Activated naive CD8-positive, alpha-beta T cell treated with anti-CD3 and anti-CD28 coated beads, Interleukin-2, amount 50 U/mL, for 24 hours (primary cell): Measurements from ENCODE around the gene PHC2.

ENCODE experiments used
- ATAC-seq: fragments of 150-1000 bp; cut with Tn5 transposase; one replicate; pipeline ENCODE4 v1.10.0; 2021
- DNase-seq: peaks from one replicate; pipeline ENCODE4 v3.0.0; 2021
- H3K27ac Mint-ChIP-seq: one replicate; pipeline ENCODE4 v1.8.0; 2021; ENCODE audit warnings: mild to moderate bottlenecking, mixed read lengths
- H3K27me3 Mint-ChIP-seq: one replicate; pipeline ENCODE4 v1.8.0; 2021; ENCODE audit warnings: mixed read lengths
- H3K36me3 Mint-ChIP-seq: one replicate; pipeline ENCODE4 v1.8.0; 2021; ENCODE audit warnings: low read depth, mixed read lengths
- H3K4me1 Mint-ChIP-seq: one replicate; pipeline ENCODE4 v1.8.0; 2021; ENCODE audit warnings: mixed read lengths
- H3K4me3 Mint-ChIP-seq: one replicate; pipeline ENCODE4 v1.8.0; 2021; ENCODE audit warnings: mild to moderate bottlenecking, moderate library complexity, mixed read lengths
- H3K9me3 Mint-ChIP-seq: one replicate; pipeline ENCODE4 v1.8.0; 2021; ENCODE audit warnings: mixed read lengths

The PHC2 gene

DNA sequence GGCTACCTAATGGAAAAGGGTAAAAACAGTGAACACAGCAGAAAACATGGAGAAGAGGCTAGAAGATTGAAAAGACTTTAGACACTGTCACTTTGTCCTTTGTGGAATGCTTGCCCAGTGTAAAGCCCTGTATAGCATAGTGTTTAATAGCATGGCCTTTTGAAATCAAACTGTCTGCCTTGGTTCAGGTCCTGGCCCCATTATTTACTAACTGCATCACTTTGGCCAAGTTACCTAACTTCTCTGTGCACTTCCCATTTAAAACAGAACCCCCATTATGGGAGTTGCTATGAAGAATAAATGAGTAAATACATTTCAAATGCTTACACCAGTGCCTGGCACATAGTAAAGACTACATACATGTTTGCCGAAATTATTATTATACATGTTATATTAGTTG lies 12.1 kb downstream of the PHC2 start:
- peaks cover 21% of the 10 kb centered on the region for H3K27me3 Mint-ChIP-seq
- peaks cover 10% of the 10 kb centered on the region for H3K9me3 Mint-ChIP-seq
- no peaks in the 10 kb centered on the region for H3K4me1 Mint-ChIP-seq
- ATAC-seq (no peak), DNase-seq (no peak)
- H3K36me3 Mint-ChIP-seq: peaks cover 7% of the 10 kb centered on the region
- H3K27ac Mint-ChIP-seq: no peak overlapping the region
- H3K4me3 Mint-ChIP-seq: no peak overlapping the region

GRCh38 chr1:33414879-33415278 lies 16.0 kb downstream of the PHC2 start:
- H3K27me3 Mint-ChIP-seq: peaks cover 11% of the 10 kb centered on the region
- no peak for ATAC-seq
- peaks cover 7% of the 10 kb centered on the region for H3K36me3 Mint-ChIP-seq
- no peak for DNase-seq
- peaks cover 10% of the 10 kb centered on the region for H3K9me3 Mint-ChIP-seq
- no peaks in the 10 kb centered on the region for H3K4me1 Mint-ChIP-seq
- no peak overlapping the region for H3K27ac Mint-ChIP-seq
- no peak overlapping the region for H3K4me3 Mint-ChIP-seq

DNA sequence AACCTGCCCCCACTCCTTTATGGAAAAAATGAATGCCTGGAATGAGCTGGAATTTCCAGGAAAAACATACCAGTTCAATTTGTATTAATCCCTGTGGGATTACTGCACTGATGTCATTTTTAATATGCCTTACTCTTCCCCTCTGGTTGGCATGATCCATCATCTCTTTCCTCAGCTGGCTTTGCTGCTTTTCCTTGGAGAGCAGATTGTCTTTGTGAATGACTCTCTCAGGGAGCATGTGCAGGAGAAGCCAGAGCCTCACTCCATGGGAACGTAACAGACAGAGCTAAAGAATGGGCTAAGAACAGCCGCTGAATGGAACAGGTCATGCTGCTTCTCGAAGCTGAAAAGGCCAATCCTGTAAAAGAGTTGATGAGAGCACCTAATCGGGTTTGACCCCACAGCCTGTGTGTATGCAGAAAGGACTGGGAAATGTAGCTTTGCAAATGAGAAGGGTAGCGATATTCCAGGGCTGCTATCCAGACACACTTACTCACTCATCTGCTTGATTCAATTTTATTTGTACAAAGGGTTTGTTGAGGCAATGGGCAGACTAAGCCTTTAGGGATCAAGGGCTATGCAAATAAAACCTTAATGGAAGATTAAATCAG lies 20.7 kb downstream of the PHC2 start:
- no peak for DNase-seq
- no peaks in the 10 kb centered on the region for H3K9me3 Mint-ChIP-seq

DNA sequence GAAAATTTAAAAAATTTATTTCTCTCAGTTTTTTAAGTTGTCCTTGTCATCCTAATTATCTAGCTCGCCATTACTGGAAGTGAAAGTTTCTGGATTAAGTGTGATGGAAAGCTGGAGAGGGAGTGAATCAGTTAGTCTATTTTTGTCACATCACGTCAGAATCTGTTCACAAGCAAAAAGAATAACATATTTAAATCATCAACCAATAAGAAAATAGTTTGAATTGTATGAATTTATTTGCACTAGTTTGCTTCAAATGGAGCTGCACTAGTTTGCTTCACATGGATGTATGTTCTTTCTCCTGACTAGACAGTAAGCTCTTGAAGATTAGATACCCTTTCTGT lies 22.8 kb downstream of the PHC2 start:
- DNase-seq: no peak
- Mint-ChIP-seq H3K4me3 (no peak overlapping the region), H3K36me3 (no peaks in the 10 kb centered on the region), H3K4me1 (no peaks in the 10 kb centered on the region), H3K27ac (no peak overlapping the region), H3K27me3 (peaks cover 5% of the 10 kb centered on the region), H3K9me3 (no peaks in the 10 kb centered on the region)
- no peak for ATAC-seq

More for the DNA sequence above, 20.7 kb downstream of the PHC2 start:
- H3K36me3 Mint-ChIP-seq: no peaks in the 10 kb centered on the region
- H3K27me3 Mint-ChIP-seq: peaks cover 5% of the 10 kb centered on the region
- ATAC-seq: no peak
- no peak overlapping the region for H3K4me3 Mint-ChIP-seq
- H3K4me1 Mint-ChIP-seq: no peaks in the 10 kb centered on the region
- no peak overlapping the region for H3K27ac Mint-ChIP-seq

DNA sequence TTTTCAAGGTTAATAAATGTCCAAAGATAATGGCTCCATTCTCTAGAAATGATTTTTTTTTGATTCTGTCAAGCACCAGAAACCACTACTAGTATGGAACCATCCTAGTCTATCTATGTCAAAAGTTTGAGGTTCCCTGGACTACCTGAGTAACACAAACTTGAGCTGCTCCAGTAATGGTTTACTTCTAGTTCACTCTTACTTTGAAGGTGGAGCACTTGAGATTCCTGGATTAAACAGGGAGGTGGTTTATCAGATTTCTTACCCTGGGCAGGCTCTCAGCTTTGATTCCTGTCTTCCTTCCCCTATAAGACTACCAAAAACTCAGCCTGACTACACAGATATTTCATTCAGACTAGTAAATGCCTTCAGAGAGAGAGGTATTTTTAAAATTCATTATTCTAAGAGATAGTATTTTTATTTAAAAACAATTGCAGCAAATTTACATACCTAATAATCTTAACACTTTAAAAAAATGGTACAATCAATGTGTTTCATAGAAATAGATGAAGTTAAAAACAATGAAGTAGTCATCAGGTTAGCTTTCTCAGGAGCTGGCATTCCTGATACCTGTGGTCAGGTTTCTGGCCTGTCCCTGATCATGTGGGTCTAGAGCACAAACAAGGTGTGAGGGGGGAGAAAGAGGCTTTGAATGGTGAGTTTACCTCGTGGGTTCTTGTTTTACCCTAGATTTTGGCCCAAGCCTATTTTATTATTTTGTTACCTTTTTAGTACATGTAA lies 23.4 kb downstream of the PHC2 start:
- Mint-ChIP-seq H3K4me3 (no peak overlapping the region), H3K27ac (no peak overlapping the region), H3K4me1 (no peaks in the 10 kb centered on the region), H3K36me3 (no peaks in the 10 kb centered on the region), H3K27me3 (peaks cover 5% of the 10 kb centered on the region), H3K9me3 (no peaks in the 10 kb centered on the region)
- DNase-seq: no peak
- no peak for ATAC-seq

GRCh38 chr1:33402206-33402605 lies 28.7 kb downstream of the PHC2 start:
- H3K9me3 Mint-ChIP-seq: no peaks in the 10 kb centered on the region
- H3K4me1 Mint-ChIP-seq: no peaks in the 10 kb centered on the region
- no peak overlapping the region for H3K27ac Mint-ChIP-seq
- no peaks in the 10 kb centered on the region for H3K36me3 Mint-ChIP-seq
- H3K4me3 Mint-ChIP-seq: no peak overlapping the region
- no peak for ATAC-seq
- no peak for DNase-seq
- H3K27me3 Mint-ChIP-seq: peaks cover 8% of the 10 kb centered on the region

GRCh38 chr1:33401471-33401870 lies 29.4 kb downstream of the PHC2 start:
- H3K27ac Mint-ChIP-seq: no peak overlapping the region
- ATAC-seq: no peak
- DNase-seq: no peak
- H3K4me1 Mint-ChIP-seq: no peaks in the 10 kb centered on the region
- H3K27me3 Mint-ChIP-seq: peaks cover 4% of the 10 kb centered on the region
- H3K36me3 Mint-ChIP-seq: no peaks in the 10 kb centered on the region
- no peak overlapping the region for H3K4me3 Mint-ChIP-seq
- no peaks in the 10 kb centered on the region for H3K9me3 Mint-ChIP-seq

GRCh38 chr1:33400153-33400911 lies 30.6 kb downstream of the PHC2 start:
- no peaks in the 10 kb centered on the region for H3K36me3 Mint-ChIP-seq
- H3K27me3 Mint-ChIP-seq: peaks cover 4% of the 10 kb centered on the region
- H3K9me3 Mint-ChIP-seq: no peaks in the 10 kb centered on the region
- H3K4me3 Mint-ChIP-seq: no peak overlapping the region
- no peak for ATAC-seq
- DNase-seq: no peak
- H3K27ac Mint-ChIP-seq: no peak overlapping the region
- H3K4me1 Mint-ChIP-seq: no peaks in the 10 kb centered on the region

GRCh38 chr1:33399375-33399774 lies 31.5 kb downstream of the PHC2 start:
- H3K27ac Mint-ChIP-seq: no peak overlapping the region
- H3K4me3 Mint-ChIP-seq: no peak overlapping the region
- peaks cover 4% of the 10 kb centered on the region for H3K27me3 Mint-ChIP-seq
- ATAC-seq (no peak), DNase-seq (no peak)
- no peaks in the 10 kb centered on the region for H3K36me3 Mint-ChIP-seq
- H3K4me1 Mint-ChIP-seq: no peaks in the 10 kb centered on the region
- H3K9me3 Mint-ChIP-seq: no peaks in the 10 kb centered on the region

- no peaks in the 10 kb centered on the region for H3K4me1 Mint-ChIP-seq
- no peaks in the 10 kb centered on the region for H3K36me3 Mint-ChIP-seq
- H3K27ac Mint-ChIP-seq: no peak overlapping the region
- no peak for DNase-seq
- H3K4me3 Mint-ChIP-seq: no peak overlapping the region
- peaks cover 9% of the 10 kb centered on the region for H3K27me3 Mint-ChIP-seq
- no peaks in the 10 kb centered on the region for H3K9me3 Mint-ChIP-seq
- ATAC-seq: no peak
Measured at GRCh38 chr1:33397994-33398393, 32.9 kb downstream of the PHC2 start.

GRCh38 chr1:33397125-33397506 lies 33.8 kb downstream of the PHC2 start:
- H3K4me1 Mint-ChIP-seq: no peaks in the 10 kb centered on the region
- H3K4me3 Mint-ChIP-seq: no peak overlapping the region
- DNase-seq: no peak
- H3K27me3 Mint-ChIP-seq: peaks cover 9% of the 10 kb centered on the region
- no peaks in the 10 kb centered on the region for H3K36me3 Mint-ChIP-seq
- ATAC-seq: no peak
- H3K27ac Mint-ChIP-seq: no peak overlapping the region
- no peaks in the 10 kb centered on the region for H3K9me3 Mint-ChIP-seq

DNA sequence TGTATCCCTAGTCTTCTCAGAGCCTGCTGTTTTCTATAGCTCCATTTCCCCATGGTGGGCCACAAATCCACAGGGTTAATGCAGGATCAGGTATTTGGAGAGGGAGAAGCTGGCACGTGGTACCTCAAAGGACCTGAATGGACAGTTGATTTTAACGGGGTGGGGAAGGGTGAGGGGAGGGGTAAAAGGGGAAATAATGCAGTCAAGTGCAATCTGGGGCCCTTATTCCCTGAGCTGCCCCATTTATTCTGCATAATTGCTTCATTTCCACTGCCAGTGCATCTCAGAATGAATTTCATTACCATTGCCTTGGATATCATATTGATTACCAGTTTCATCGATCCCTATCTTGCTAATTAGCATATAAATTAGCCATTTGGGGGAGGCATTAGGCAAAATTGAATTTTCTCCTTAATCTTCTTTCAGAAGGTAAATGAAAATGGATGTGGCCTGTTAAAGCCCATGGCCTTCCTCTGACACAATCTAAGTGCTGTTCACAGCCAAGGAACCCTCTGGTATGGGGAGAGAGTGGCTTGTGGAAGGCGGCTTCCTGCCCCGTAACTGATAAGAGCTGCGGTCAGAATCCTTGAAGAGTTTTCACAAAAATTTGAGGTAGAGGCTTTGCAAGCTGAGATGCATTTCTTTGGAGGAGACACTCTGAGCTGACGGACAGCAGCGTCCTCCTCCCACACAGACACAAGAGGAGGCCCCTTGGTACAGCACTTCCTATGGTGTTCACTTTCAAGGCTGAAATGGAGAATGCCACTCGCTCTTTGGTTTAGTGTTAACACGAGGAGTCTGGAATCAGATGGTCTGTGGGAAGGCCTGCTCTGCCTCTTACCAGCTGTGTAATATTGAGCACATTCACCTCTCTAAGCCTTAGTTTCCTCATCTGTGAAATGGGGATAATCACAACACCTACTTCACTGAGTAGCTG lies 34.4 kb downstream of the PHC2 start:
- Mint-ChIP-seq H3K36me3 (no peaks in the 10 kb centered on the region), H3K27me3 (peaks cover 9% of the 10 kb centered on the region), H3K9me3 (no peaks in the 10 kb centered on the region), H3K4me1 (no peaks in the 10 kb centered on the region), H3K27ac (no peak overlapping the region), H3K4me3 (no peak overlapping the region)
- ATAC-seq (no peak), DNase-seq (no peak)

GRCh38 chr1:33394770-33395169 lies 36.1 kb downstream of the PHC2 start:
- Mint-ChIP-seq H3K27ac (no peak overlapping the region), H3K4me3 (no peak overlapping the region), H3K27me3 (peaks cover 9% of the 10 kb centered on the region), H3K36me3 (no peaks in the 10 kb centered on the region), H3K4me1 (no peaks in the 10 kb centered on the region), H3K9me3 (no peaks in the 10 kb centered on the region)
- DNase-seq (no peak), ATAC-seq (no peak)

GRCh38 chr1:33393991-33394390 lies 36.9 kb downstream of the PHC2 start:
- H3K36me3 Mint-ChIP-seq: no peaks in the 10 kb centered on the region
- H3K4me3 Mint-ChIP-seq: no peak overlapping the region
- H3K27ac Mint-ChIP-seq: no peak overlapping the region
- DNase-seq (no peak), ATAC-seq (no peak)
- H3K9me3 Mint-ChIP-seq: no peaks in the 10 kb centered on the region
- H3K27me3 Mint-ChIP-seq: peaks cover 9% of the 10 kb centered on the region
- H3K4me1 Mint-ChIP-seq: no peaks in the 10 kb centered on the region
